GM03348 (cell line): ENCODE results near the gene SLC45A1.
"Not testable (repeated sequence)": the region's sequence is repeated elsewhere in the genome, so short reads cannot be mapped to it uniquely, and the experiment has no call there.

Experiments used
- DNase-seq: peaks from one replicate; pipeline ENCODE4 v3.0.0; 2012; ENCODE audit warnings: low spot score

The SLC45A1 gene

DNA sequence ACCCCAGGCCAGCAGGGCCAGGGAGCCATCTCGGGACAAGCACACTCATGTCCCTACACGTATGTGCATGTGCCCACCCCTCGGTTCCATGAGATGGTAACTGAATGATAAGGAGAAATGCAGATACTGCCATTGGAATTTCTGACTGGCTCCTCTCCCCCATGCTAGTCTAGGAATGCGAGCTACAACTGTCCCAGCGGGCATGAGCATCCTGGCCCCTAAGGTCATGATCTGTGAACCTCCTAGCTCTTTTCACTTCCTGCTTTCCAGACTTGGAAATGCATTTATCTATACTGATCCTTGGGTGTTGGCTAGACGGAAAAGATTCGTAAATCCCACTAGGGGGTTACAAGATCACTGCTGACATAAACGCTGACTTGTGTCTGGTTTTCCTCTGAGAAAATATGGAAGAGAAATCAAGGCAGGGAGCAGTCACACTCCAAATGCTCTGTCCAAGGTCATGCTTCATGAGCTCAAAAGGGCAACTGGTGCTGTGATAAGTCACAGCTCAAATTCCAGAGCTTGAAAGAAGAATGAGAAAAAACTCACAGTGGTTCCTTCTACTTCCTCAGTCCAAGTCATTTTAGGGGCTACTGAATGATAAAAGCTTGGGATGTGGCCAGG lies 49.8 kb downstream of the SLC45A1 start:
- no peak for DNase-seq

GRCh38 chr1:8368956-8369639 lies 51.2 kb downstream of the SLC45A1 start:
- DNase-seq = no peak

GRCh38 chr1:8370046-8370881 lies 52.4 kb downstream of the SLC45A1 start:
- DNase-seq = peak; percentile 27

DNA sequence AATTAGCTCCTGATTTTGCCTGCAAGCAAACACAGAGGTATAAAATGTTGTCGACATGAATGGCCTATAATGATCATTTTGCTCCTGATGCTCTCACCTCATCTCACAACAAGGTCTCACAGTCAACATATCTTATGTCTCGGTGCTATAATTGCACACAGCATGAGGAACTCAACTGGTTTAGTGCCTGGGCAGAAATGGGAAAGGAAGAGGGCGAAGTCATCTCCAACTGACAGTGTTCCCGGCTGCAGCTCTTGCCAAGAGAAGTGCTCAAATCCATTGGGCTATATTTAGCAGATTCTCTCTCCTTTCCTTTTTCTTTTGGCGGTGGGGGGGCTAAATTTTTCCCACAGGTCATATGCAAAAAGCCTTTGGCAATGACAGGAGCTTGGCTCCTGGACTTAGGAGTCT lies 53.0 kb downstream of the SLC45A1 start:
- peak; percentile 34 for DNase-seq

- peak; percentile 5 for DNase-seq
Measured at GRCh38 chr1:8371372-8371991, 53.6 kb downstream of the SLC45A1 start.

- DNase-seq = peak; percentile 2
Measured at GRCh38 chr1:8373125-8373524, 55.2 kb downstream of the SLC45A1 start.

- DNase-seq = peak; percentile 81
Measured at GRCh38 chr1:8373581-8374241, 55.8 kb downstream of the SLC45A1 start.

- DNase-seq = peak; percentile 13
Measured at GRCh38 chr1:8374356-8374755, 56.4 kb downstream of the SLC45A1 start.

DNA sequence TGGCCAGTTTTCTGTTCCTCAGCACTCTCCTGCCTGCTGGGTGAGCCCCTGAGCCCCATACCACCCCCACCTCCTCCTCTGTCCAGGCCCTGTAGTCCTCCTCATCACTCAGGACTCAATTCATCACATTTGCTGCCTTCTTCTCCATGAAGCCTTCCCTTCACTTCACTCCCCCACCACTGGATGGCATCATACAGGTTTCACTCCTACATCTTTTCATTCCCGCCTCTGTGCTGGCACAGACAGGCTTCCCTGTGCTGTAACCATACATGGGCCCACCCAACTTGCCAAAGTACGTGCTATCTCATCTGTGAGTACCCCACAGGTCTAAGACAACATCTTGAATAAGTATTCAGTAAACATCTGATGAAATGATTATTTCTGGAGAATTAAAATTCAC lies 56.9 kb downstream of the SLC45A1 start:
- peak; percentile 44 for DNase-seq

DNA sequence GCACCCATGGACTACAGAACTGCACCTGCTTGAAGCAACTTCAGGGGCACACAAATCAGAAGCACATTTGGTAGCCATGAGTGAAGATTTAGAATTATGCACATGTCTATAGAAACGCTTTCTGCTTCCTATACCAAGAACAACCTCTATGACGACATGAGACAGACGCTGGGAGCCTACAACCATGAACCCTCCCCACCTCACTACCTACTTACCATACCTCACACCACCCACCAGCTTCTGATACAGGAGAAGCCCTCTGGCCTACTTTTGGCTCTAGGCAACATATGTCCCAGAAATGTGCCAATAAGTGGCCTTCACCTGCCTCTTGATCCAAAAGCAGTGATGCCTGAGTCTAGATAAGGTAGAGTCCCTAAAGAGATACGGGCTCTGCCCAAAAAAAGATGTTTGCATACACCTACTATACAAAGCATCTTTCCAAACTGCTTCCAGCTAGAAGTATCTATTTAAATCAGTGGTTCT lies 58.5 kb downstream of the SLC45A1 start:
- DNase-seq = no peak

GRCh38 chr1:8377271-8377981 lies 59.5 kb downstream of the SLC45A1 start:
- no peak for DNase-seq

DNA sequence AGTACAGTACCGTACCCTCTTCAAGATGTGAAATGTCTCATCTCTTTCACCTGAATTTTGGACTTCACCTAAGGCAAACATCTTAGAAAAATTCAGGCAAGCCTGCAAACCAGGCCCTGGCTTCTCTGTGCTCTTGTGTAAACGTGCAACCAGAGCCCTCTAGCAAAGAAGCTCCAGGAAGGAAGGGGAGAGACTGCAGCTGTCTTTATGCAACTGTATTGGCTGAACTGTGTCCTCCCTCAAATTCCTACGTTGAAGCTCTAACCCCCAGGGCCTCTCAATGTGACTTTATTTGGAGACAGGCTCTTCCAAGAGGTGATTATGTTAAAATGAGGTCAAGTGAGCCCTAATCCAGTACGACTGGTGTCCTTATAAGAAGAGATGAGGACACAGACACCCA lies 60.3 kb downstream of the SLC45A1 start:
- peak; percentile 17 for DNase-seq

DNA sequence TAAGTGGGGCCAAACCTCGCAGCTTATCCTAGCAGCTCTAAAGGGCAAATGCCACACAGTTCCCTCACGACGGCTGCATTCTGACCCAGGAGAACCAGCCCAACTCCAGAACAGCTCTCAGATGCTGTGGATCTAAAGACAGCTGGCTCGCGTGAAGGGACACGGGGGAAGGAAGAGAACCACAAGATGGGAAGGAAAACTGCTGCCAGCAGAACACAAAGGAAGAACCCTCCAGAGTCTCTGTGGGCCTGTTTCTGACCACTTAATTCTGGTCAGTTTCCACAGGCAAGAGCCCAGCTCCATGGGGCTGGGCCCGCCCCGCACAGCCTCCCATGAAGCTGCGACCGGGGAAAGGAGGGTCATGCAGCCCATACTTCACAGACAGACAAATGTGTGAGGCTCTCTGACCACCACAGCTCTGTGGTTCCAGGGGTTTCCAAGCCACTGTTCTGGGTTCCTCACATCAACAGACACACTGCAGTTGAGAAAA lies 61.1 kb downstream of the SLC45A1 start:
- DNase-seq = no peak

DNA sequence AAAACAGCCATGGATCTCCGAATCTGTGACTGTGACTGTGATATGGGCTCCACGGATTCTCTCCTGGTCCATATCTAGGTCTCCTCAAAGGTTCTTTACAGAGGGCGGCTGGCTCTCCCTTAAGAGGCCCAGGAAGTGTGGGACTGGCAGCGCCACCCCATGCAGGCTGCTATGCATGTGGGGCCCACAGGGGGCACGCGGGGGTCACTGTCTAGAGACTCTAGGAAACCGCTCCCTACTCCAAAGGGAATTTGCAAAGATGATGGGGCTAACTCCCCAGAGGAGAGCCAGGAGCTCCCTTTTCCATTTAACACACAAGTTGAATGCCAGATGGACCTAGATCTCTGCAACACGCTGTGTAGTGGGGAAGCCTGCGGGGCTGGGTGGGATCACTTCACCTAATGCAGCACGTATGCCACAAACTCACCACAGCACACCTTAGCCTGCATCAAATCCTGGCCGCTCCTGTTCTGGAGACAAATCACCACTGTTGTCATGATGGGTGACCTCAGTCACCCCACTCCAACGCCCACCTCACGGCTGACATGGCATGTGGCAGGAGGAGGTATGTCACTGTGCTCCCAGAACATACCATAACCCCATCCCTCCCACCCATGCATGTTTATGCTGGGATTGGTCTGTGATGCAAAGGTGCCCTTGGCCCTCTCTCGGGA lies 61.7 kb downstream of the SLC45A1 start:
- peak; percentile 6 for DNase-seq

GRCh38 chr1:8380310-8380709 lies 62.4 kb downstream of the SLC45A1 start:
- not testable (repeated sequence) for DNase-seq

DNA sequence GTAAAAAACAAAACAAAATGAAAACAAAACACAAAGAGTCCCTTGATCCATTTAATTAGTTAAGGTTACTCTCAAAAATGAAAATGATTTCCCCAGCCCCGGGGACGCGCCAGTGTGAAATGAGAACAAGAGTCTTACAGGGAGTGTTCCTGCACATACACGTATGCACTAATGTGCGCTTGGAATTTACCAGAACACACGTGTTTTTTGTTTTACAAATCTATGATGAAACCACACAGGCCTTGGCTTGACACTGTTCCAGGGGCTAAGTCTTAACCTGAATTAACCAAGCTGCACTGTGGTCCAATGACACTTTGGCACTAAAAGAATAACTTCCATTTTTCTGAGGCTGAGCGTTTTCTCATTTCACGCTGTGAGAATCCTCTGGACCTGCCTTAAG lies 63.7 kb downstream of the SLC45A1 start:
- DNase-seq = no peak

DNA sequence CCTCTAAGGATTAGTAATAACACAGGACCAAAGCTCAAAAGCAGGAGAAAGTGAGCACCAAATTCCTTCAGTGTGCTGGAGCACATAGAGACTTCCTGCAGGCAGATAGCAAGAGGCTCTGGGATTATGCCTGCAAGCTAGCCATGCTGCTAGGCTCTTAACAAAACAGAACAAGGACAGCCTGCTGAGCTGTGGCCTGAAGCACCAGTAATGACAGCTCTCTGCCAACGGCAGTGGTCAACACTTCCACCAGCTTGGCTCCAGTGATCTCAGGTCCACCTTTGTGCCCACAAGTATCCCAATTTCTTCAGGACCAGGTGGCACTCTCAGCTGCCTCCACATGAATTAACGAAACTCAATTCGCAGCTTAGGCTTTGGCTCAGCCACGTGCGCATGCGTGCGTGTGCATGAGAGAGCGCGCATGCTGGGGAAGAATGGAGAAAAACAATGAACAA lies 64.2 kb downstream of the SLC45A1 start:
- no peak for DNase-seq

DNA sequence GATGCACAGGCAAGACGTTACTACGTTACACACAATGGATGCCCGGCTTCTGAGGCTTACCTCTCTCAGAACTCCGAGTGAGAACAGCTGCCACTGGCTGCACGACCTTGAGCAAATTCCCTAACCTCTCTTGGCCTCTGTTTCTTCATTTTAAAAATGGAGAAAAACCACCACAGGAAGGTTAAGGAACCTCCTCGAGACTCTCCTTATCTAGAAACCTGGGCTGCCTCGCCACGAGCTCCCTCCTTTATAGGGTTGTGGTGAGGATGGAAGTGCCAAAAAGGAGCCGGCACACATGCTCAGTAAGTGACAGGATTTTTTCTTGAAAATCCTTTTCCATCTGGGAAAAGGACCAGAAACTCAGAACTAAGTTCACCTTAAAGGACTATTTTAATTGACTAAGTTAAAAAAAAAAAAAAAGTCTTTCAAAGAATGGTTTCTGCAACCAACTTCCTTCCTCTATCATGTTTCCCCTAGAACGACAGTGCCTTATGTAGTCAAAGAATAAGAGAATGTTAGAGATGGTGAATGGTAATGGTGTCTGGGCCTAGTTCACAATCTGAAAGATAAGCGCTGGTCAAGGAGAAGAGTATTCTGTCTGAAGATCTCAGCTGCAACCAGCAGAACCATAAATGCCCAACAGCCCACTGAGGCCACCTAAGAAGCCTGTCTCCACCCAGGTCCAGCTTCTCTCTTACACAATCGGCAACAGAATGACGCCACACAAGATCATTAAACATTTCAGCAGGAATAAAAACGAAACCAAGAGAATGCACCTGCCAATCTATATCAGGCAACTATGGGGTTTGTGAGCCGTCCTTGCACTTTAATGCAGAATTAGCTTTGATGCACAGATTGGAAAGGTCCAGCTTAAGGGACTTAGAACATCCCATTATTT lies 64.9 kb downstream of the SLC45A1 start:
- DNase-seq = no peak

- DNase-seq = no peak
Measured at GRCh38 chr1:8384088-8384487, 66.2 kb downstream of the SLC45A1 start.
